HCT116 (cell line): ENCODE measurements around the gene LDLR. TPM values are rescaled to one million over a fixed set of nuclear protein-coding genes. Genes with fewer than 3 reads are reported as not detected.

Experiments used
- ATAC-seq: fragments of 200-7000 bp; cut with Tn5 transposase; 2 replicates; pipeline ENCODE4 v1.9.1; 2020; ENCODE audit warnings: mild to moderate bottlenecking, moderate library complexity
- BruUV-seq: library from RNA; stranded (reverse); fragments of 400-500 nt; replicated peaks from 2 replicates; lab custom pipeline; 2021; lab: Mats Ljungman, UMichigan
- CTCF ChIA-PET: fragments of 300-600 bp; sonication (Branson Sonifier 250); formaldehyde crosslinking; loops from one replicate; lab custom pipeline; 2021; ENCODE audit warnings: antibody characterized with exemption; lab: Charles Lee
- POLR2A ChIA-PET: fragments of 300-600, 350-600 bp; sonication (Branson Sonifier 250); formaldehyde crosslinking; loops from one replicate; lab custom pipeline; 2021; ENCODE audit warnings: antibody characterized with exemption; lab: Charles Lee
- RAD21 ChIA-PET, 2 experiments: fragments of 300-600 bp; sonication (Branson Sonifier 250); formaldehyde crosslinking; loops; one replicate each; lab custom pipeline; 2023; ENCODE audit warnings: low total read pairs in 2 of 2; ENCODE audit not compliant: uncharacterized antibody in 2 of 2, unreplicated experiment in 2 of 2, low non-redundant PET in 1 of 2; lab: Charles Lee
- DNase-seq: peaks from one replicate; pipeline ENCODE4 v3.0.0-alpha.2; 2010; ENCODE audit warnings: low read depth, low spot score
- H2AFZ ChIP-seq: fragments of 200-600 bp; shearing (Covaris generic), sonication (generic); 2 replicates; pipeline ENCODE4 v1.6.1; 2017; ENCODE audit warnings: low read depth, mixed run types, mixed read lengths, antibody characterized with exemption, low read length; ENCODE audit not compliant: poor library complexity, severe bottlenecking
- H3K27ac ChIP-seq: 2 replicates; pipeline ENCODE4 v1.5.1; 2012; ENCODE audit warnings: low read depth, low read length
- H3K27me3 ChIP-seq: fragments of 200-600 bp; sonication (generic); 2 replicates; pipeline ENCODE4 v1.6.1; 2016; ENCODE audit warnings: mixed run types, low read length, mixed read lengths; ENCODE audit not compliant: insufficient read depth
- H3K36me3 ChIP-seq, 2 experiments: fragments of 200-500 bp in 1 of 2; fragments of 200-600 bp in 1 of 2; sonication (Bioruptor generic) in 1 of 2; sonication (generic) in 1 of 2; 2 replicates each; pipeline versions ENCODE4 v1.5.1 to v1.6.1; 2014 to 2016; ENCODE audit warnings: low read length in 2 of 2, inconsistent platforms in 1 of 2, mixed read lengths in 1 of 2, mixed run types in 1 of 2; ENCODE audit not compliant: insufficient read depth in 2 of 2, control insufficient read depth in 1 of 2
- H3K4me1 ChIP-seq, 2 experiments: fragments of 200-600 bp in 1 of 2; sonication (generic) in 1 of 2; 2 replicates each; pipeline versions ENCODE4 v1.5.1 to v1.6.1; 2012 to 2017; ENCODE audit warnings: low read length in 2 of 2, inconsistent platforms in 1 of 2, mild to moderate bottlenecking in 1 of 2, mixed read lengths in 1 of 2, mixed run types in 1 of 2, moderate library complexity in 1 of 2; ENCODE audit not compliant: insufficient read depth in 2 of 2, control insufficient read depth in 1 of 2
- H3K4me2 ChIP-seq: fragments of 200-600 bp; sonication (generic); 2 replicates; pipeline ENCODE4 v1.6.1; 2017; ENCODE audit warnings: mixed run types, low read length, mixed read lengths
- H3K4me3 ChIP-seq, 2 experiments: fragments of 200-600 bp in 1 of 2; sonication (generic) in 1 of 2; replicated peaks in 1 of 2; 2 replicates each; pipeline ENCODE4 v1.5.1; 2011 to 2016; ENCODE audit warnings: low read length in 2 of 2, control low read depth in 1 of 2, low read depth in 1 of 2, mild to moderate bottlenecking in 1 of 2, mixed read lengths in 1 of 2, mixed run types in 1 of 2
- H3K79me2 ChIP-seq: fragments of 200-600 bp; sonication (generic); 2 replicates; pipeline ENCODE4 v1.6.1; 2017; ENCODE audit warnings: mild to moderate bottlenecking, mixed run types, low read length, moderate library complexity, mixed read lengths; ENCODE audit not compliant: insufficient read depth
- H3K9ac ChIP-seq: fragments of 200-600 bp; sonication (generic); 2 replicates; pipeline ENCODE4 v1.6.1; 2016; ENCODE audit warnings: low read length, mixed read lengths
- H3K9me2 ChIP-seq: fragments of 200-600 bp; sonication (generic), shearing (Covaris generic); 2 replicates; pipeline ENCODE4 v1.6.1; 2017; ENCODE audit warnings: mixed run types, mild to moderate bottlenecking, moderate library complexity; ENCODE audit not compliant: insufficient read depth
- H3K9me3 ChIP-seq, 2 experiments: fragments of 200-500 bp in 1 of 2; fragments of 200-600 bp in 1 of 2; sonication (Bioruptor generic) in 1 of 2; sonication (generic) in 1 of 2; 2 replicates each; pipeline ENCODE4 v1.6.1; 2014 to 2017; ENCODE audit warnings: low read length in 2 of 2, mixed read lengths in 2 of 2, inconsistent platforms in 1 of 2, low read depth in 1 of 2, mild to moderate bottlenecking in 1 of 2, mixed run types in 1 of 2, moderate library complexity in 1 of 2; ENCODE audit not compliant: control insufficient read depth in 1 of 2, insufficient read depth in 1 of 2
- H4K20me1 ChIP-seq: fragments of 200-600 bp; sonication (generic), shearing (Covaris generic); 2 replicates; pipeline ENCODE4 v1.6.1; 2017; ENCODE audit warnings: mixed run types, mild to moderate bottlenecking, moderate library complexity; ENCODE audit not compliant: insufficient read depth
- CBX3 ChIP-seq: IDR thresholded peaks from 2 replicates; pipeline ENCODE4 v1.6.1; 2012; ENCODE audit warnings: low read depth
- EGR1 ChIP-seq: IDR thresholded peaks from 2 replicates; pipeline ENCODE4 v1.6.1; 2012; ENCODE audit warnings: low read depth
- EZH2 ChIP-seq: fragments of 200-600 bp; sonication (generic); IDR thresholded peaks from 2 replicates; pipeline ENCODE4 v1.6.1; 2017; ENCODE audit warnings: antibody characterized with exemption, mixed run types
- FOSL1 ChIP-seq: IDR thresholded peaks from 2 replicates; pipeline ENCODE4 v1.6.1; 2012; ENCODE audit warnings: low read depth
- JUND ChIP-seq: IDR thresholded peaks from 2 replicates; pipeline ENCODE4 v1.6.1; 2012
- POLR2A ChIP-seq: IDR thresholded peaks from 2 replicates; pipeline ENCODE4 v1.7.0; 2011; ENCODE audit warnings: borderline replicate concordance; ENCODE audit not compliant: insufficient read depth, insufficient read length; ENCODE audit errors: extremely low read depth
- POLR2AphosphoS5 ChIP-seq: IDR thresholded peaks from 2 replicates; pipeline ENCODE4 v1.6.1; 2011; ENCODE audit warnings: mild to moderate bottlenecking, low read depth, low read length, moderate library complexity
- RAD21 ChIP-seq: IDR thresholded peaks from 2 replicates; pipeline ENCODE4 v1.6.1; 2012; ENCODE audit warnings: low read depth, mild to moderate bottlenecking
- SRF ChIP-seq: IDR thresholded peaks from 2 replicates; pipeline ENCODE4 v1.6.1; 2012; ENCODE audit warnings: low read depth
- ZBTB33 ChIP-seq: IDR thresholded peaks from 2 replicates; pipeline ENCODE4 v1.6.1; 2011; ENCODE audit warnings: mild to moderate bottlenecking, low read length, moderate library complexity; ENCODE audit not compliant: insufficient replicate concordance; ENCODE audit errors: extremely low read depth
- ZFX ChIP-seq: fragments of 450-650 bp; IDR thresholded peaks from 2 replicates; pipeline ENCODE4 v1.6.1; 2017
- ZNF274 ChIP-seq: fragments of 200-500 bp; sonication (Bioruptor generic); IDR thresholded peaks from 2 replicates; pipeline ENCODE4 v1.6.1; 2014; ENCODE audit warnings: mild to moderate bottlenecking, low read depth, low read length, inconsistent platforms
- intact Hi-C: fragments of 100-400 bp; cut with micrococcal nuclease; formaldehyde crosslinking; loops from 2 replicates; pipeline ENCODE4 v1.10.0; 2022
- total RNA-seq: library from RNA; stranded (reverse); gene quantifications from one replicate; pipeline ENCODE4 v1.2.1, GENCODE V29; 2021; ENCODE audit not compliant: unreplicated experiment
- TF ChIP-seq, protein P1 (sequence below), 3 experiments: fragments of 200-600 bp in 1 of 3; sonication (generic) in 1 of 3; IDR thresholded peaks in 2 of 3; conservative IDR thresholded peaks in 1 of 3; 2 replicates each; pipeline ENCODE4 v1.5.1; 2012 to 2017; ENCODE audit warnings: low read depth in 2 of 3, low read length in 2 of 3, antibody characterized with exemption in 1 of 3, borderline replicate concordance in 1 of 3, control low read depth in 1 of 3, mild to moderate bottlenecking in 1 of 3, mixed read lengths in 1 of 3, mixed run types in 1 of 3, moderate library complexity in 1 of 3; ENCODE audit not compliant: insufficient read depth in 1 of 3
- TF ChIP-seq, protein P2 (sequence below): IDR thresholded peaks from 2 replicates; pipeline ENCODE4 v1.6.1; 2012
- TF ChIP-seq, protein P3 (sequence below): IDR thresholded peaks from 2 replicates; pipeline ENCODE4 v1.6.1; 2012; ENCODE audit warnings: low read depth

The LDLR gene
- total RNA-seq, 1 experiment from 2014 or later, result 92.4 TPM

- Histone ChIP-seq H3K36me3 (peaks cover 33 to 52% of the 10 kb centered on the region in 2 experiments), H2AFZ (no peak overlapping the region), H3K79me2 (peaks cover 19% of the 10 kb centered on the region), H3K9me3 (no peaks in the 10 kb centered on the region), H3K27me3 (no peaks in the 10 kb centered on the region), H3K9ac (no peak overlapping the region), H3K4me3 (no peak overlapping the region), H3K4me1 (no peaks in the 10 kb centered on the region), H3K9me2 (no peaks in the 10 kb centered on the region), H3K4me2 (no peak overlapping the region), H3K27ac (no peak overlapping the region), H4K20me1 (no peaks in the 10 kb centered on the region)
- ChIA-PET RAD21 (no interaction called here), POLR2A (no interaction called here), CTCF (no interaction called here)
- no TSS peak for BruUV-seq
- intact Hi-C loops, result no loop called here
- ATAC-seq (no peak; the same call in 1 of the 2 replicates), DNase-seq (no peak)
- TF ChIP-seq JUND (no peak), POLR2A (no peak), FOSL1 (no peak), ZBTB33 (no peak), EGR1 (no peak), POLR2AphosphoS5 (no peak), EZH2 (no peak), CBX3 (no peak), SRF (no peak), RAD21 (no peak), ZFX (no peak), ZNF274 (no peak)
- TF ChIP-seq, protein P1, sequence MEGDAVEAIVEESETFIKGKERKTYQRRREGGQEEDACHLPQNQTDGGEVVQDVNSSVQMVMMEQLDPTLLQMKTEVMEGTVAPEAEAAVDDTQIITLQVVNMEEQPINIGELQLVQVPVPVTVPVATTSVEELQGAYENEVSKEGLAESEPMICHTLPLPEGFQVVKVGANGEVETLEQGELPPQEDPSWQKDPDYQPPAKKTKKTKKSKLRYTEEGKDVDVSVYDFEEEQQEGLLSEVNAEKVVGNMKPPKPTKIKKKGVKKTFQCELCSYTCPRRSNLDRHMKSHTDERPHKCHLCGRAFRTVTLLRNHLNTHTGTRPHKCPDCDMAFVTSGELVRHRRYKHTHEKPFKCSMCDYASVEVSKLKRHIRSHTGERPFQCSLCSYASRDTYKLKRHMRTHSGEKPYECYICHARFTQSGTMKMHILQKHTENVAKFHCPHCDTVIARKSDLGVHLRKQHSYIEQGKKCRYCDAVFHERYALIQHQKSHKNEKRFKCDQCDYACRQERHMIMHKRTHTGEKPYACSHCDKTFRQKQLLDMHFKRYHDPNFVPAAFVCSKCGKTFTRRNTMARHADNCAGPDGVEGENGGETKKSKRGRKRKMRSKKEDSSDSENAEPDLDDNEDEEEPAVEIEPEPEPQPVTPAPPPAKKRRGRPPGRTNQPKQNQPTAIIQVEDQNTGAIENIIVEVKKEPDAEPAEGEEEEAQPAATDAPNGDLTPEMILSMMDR (IDR thresholded peaks at IDR 0.05 in 2 of 3, conservative IDR thresholded peaks at IDR 0.05 in 1 of 3; ENCODE audit: borderline replicate concordance in 1 of 3, insufficient read depth in 1 of 3, low read depth in 2 of 3, low read length in 2 of 3), result no peak
- TF ChIP-seq, protein P2, sequence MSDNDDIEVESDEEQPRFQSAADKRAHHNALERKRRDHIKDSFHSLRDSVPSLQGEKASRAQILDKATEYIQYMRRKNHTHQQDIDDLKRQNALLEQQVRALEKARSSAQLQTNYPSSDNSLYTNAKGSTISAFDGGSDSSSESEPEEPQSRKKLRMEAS, result no peak
- TF ChIP-seq, protein P3, sequence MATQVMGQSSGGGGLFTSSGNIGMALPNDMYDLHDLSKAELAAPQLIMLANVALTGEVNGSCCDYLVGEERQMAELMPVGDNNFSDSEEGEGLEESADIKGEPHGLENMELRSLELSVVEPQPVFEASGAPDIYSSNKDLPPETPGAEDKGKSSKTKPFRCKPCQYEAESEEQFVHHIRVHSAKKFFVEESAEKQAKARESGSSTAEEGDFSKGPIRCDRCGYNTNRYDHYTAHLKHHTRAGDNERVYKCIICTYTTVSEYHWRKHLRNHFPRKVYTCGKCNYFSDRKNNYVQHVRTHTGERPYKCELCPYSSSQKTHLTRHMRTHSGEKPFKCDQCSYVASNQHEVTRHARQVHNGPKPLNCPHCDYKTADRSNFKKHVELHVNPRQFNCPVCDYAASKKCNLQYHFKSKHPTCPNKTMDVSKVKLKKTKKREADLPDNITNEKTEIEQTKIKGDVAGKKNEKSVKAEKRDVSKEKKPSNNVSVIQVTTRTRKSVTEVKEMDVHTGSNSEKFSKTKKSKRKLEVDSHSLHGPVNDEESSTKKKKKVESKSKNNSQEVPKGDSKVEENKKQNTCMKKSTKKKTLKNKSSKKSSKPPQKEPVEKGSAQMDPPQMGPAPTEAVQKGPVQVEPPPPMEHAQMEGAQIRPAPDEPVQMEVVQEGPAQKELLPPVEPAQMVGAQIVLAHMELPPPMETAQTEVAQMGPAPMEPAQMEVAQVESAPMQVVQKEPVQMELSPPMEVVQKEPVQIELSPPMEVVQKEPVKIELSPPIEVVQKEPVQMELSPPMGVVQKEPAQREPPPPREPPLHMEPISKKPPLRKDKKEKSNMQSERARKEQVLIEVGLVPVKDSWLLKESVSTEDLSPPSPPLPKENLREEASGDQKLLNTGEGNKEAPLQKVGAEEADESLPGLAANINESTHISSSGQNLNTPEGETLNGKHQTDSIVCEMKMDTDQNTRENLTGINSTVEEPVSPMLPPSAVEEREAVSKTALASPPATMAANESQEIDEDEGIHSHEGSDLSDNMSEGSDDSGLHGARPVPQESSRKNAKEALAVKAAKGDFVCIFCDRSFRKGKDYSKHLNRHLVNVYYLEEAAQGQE, result no peak
Measured at GRCh38 chr19:11041966-11042627, 47.2 kb upstream of the LDLR start.
